Panc1 (cell line): Measurements from ENCODE around the gene LDLRAD4. TPM values are rescaled to one million over a fixed set of nuclear protein-coding genes. Genes with fewer than 3 reads are reported as not detected.

Experiments used
- ATAC-seq: fragments of 200-7000 bp; cut with Tn5 transposase; 2 replicates; pipeline ENCODE4 v1.9.1; 2020; ENCODE audit warnings: mild to moderate bottlenecking, moderate library complexity
- BruUV-seq: library from RNA; stranded (reverse); fragments of 400-500 nt; replicated peaks from 2 replicates; lab custom pipeline; 2021; lab: Mats Ljungman, UMichigan
- CTCF ChIA-PET: fragments of 300-600 bp; sonication (Branson Sonifier 250); formaldehyde crosslinking; loops from one replicate; lab custom pipeline; 2022; ENCODE audit warnings: antibody characterized with exemption; lab: Charles Lee
- POLR2A ChIA-PET: fragments of 300-600 bp; sonication (Branson Sonifier 250); formaldehyde crosslinking; loops from one replicate; lab custom pipeline; 2022; ENCODE audit warnings: antibody characterized with exemption; lab: Charles Lee
- DNase-seq: peaks from one replicate; pipeline ENCODE4 v3.0.0-alpha.2; 2010; ENCODE audit warnings: low read depth, low spot score
- H3K27ac ChIP-seq: 2 replicates; pipeline ENCODE4 v1.5.1; 2011; ENCODE audit warnings: mild to moderate bottlenecking, low read length, inconsistent platforms
- H3K27me3 ChIP-seq: fragments of 200-500 bp; sonication (Bioruptor generic); 2 replicates; pipeline ENCODE4 v1.6.0; 2014; ENCODE audit warnings: low read length, inconsistent platforms; ENCODE audit not compliant: control insufficient read depth, insufficient read depth
- H3K36me3 ChIP-seq: fragments of 200-500 bp; sonication (Bioruptor generic); 2 replicates; pipeline ENCODE4 v1.5.1; 2014; ENCODE audit warnings: inconsistent platforms, mild to moderate bottlenecking, low read length, moderate library complexity; ENCODE audit not compliant: control insufficient read depth, insufficient read depth
- H3K4me1 ChIP-seq: 2 replicates; pipeline ENCODE4 v1.5.1; 2011; ENCODE audit warnings: inconsistent platforms, mild to moderate bottlenecking, low read length, moderate library complexity; ENCODE audit not compliant: control insufficient read depth, insufficient read depth
- H3K4me3 ChIP-seq, 2 experiments: 2 replicates each; pipeline ENCODE4 v1.5.1; 2011 to 2012; ENCODE audit warnings: low read depth in 2 of 2, low read length in 2 of 2, mild to moderate bottlenecking in 2 of 2, inconsistent platforms in 1 of 2, moderate library complexity in 1 of 2
- H3K9me3 ChIP-seq: fragments of 200-500 bp; sonication (Bioruptor generic); 2 replicates; pipeline ENCODE4 v1.5.1; 2014; ENCODE audit warnings: low read depth, mild to moderate bottlenecking, inconsistent platforms, low read length, moderate library complexity; ENCODE audit not compliant: control insufficient read depth, insufficient read depth
- POLR2AphosphoS5 ChIP-seq: IDR thresholded peaks from 2 replicates; pipeline ENCODE4 v1.6.1; 2012; ENCODE audit warnings: mild to moderate bottlenecking, low read depth, low read length, moderate library complexity
- SIN3A ChIP-seq: IDR thresholded peaks from 2 replicates; pipeline ENCODE4 v1.6.1; 2012; ENCODE audit warnings: low read depth, mild to moderate bottlenecking, low read length, moderate library complexity, borderline replicate concordance; ENCODE audit not compliant: insufficient read depth
- TCF7L2 ChIP-seq: IDR thresholded peaks from 2 replicates; pipeline ENCODE4 v1.6.1; 2011; ENCODE audit warnings: mild to moderate bottlenecking, low read depth, low read length, inconsistent platforms
- in situ Hi-C: cut with HindIII; loops from 2 replicates; pipeline ENCODE4 v1.10.0; 2016; ENCODE audit warnings: low sequenced_read_pairs, low pct_unique_long_range_greater_than_20kb
- intact Hi-C: fragments of 100-400 bp; cut with micrococcal nuclease; formaldehyde crosslinking; loops from one replicate; pipeline ENCODE4 v1.10.0; 2022; ENCODE audit not compliant: unreplicated experiment
- total RNA-seq: library from RNA; stranded (reverse); gene quantifications from one replicate; pipeline ENCODE4 v1.2.1, GENCODE V29; 2021; ENCODE audit not compliant: unreplicated experiment
- TF ChIP-seq, protein P1 (sequence below): fragments of 450-650 bp; IDR thresholded peaks from 2 replicates; pipeline ENCODE4 v1.5.1; 2017; ENCODE audit warnings: mild to moderate bottlenecking
- TF ChIP-seq, protein P2 (sequence below), 2 experiments: IDR thresholded peaks; 2 replicates each; pipeline ENCODE4 v1.6.1; 2011 to 2012; ENCODE audit warnings: low read depth in 2 of 2, control low read depth in 1 of 2, low read length in 1 of 2, mild to moderate bottlenecking in 1 of 2, moderate library complexity in 1 of 2; ENCODE audit not compliant: insufficient read depth in 1 of 2

Gene LDLRAD4
- total RNA-seq, 1 experiment from 2014 or later, result 0.28 TPM

DNA sequence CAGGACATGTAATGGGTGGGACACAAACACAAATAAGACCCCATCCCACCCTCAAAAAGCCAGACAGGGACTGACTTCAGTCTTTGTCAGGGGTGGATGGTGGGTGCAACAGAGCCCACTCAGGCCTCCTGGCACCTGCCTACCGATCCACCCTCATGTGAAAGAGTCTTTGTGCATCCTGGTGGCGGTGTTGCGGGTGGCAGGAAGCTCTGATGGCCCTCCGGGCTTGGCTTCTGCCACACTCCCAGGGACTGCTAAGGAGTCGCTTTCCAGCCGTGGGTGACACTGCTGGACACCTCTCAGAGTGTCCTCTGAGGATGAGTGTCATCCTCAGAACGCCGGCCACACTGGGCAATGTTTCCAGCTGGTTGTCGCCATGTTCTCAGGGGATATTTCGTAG, 92.6 kb downstream of the LDLRAD4 start:
- DNase-seq, result no peak
- CTCF ChIA-PET, result no interaction called here
- no peaks in the 10 kb centered on the region for H3K9me3 ChIP-seq
- H3K27ac ChIP-seq, result no peak overlapping the region
- TF ChIP-seq POLR2AphosphoS5, result no peak
- TF ChIP-seq, protein P1, sequence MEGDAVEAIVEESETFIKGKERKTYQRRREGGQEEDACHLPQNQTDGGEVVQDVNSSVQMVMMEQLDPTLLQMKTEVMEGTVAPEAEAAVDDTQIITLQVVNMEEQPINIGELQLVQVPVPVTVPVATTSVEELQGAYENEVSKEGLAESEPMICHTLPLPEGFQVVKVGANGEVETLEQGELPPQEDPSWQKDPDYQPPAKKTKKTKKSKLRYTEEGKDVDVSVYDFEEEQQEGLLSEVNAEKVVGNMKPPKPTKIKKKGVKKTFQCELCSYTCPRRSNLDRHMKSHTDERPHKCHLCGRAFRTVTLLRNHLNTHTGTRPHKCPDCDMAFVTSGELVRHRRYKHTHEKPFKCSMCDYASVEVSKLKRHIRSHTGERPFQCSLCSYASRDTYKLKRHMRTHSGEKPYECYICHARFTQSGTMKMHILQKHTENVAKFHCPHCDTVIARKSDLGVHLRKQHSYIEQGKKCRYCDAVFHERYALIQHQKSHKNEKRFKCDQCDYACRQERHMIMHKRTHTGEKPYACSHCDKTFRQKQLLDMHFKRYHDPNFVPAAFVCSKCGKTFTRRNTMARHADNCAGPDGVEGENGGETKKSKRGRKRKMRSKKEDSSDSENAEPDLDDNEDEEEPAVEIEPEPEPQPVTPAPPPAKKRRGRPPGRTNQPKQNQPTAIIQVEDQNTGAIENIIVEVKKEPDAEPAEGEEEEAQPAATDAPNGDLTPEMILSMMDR, result no peak
- no peak for TF ChIP-seq SIN3A
- TF ChIP-seq TCF7L2, result no peak
- TF ChIP-seq, protein P2, sequence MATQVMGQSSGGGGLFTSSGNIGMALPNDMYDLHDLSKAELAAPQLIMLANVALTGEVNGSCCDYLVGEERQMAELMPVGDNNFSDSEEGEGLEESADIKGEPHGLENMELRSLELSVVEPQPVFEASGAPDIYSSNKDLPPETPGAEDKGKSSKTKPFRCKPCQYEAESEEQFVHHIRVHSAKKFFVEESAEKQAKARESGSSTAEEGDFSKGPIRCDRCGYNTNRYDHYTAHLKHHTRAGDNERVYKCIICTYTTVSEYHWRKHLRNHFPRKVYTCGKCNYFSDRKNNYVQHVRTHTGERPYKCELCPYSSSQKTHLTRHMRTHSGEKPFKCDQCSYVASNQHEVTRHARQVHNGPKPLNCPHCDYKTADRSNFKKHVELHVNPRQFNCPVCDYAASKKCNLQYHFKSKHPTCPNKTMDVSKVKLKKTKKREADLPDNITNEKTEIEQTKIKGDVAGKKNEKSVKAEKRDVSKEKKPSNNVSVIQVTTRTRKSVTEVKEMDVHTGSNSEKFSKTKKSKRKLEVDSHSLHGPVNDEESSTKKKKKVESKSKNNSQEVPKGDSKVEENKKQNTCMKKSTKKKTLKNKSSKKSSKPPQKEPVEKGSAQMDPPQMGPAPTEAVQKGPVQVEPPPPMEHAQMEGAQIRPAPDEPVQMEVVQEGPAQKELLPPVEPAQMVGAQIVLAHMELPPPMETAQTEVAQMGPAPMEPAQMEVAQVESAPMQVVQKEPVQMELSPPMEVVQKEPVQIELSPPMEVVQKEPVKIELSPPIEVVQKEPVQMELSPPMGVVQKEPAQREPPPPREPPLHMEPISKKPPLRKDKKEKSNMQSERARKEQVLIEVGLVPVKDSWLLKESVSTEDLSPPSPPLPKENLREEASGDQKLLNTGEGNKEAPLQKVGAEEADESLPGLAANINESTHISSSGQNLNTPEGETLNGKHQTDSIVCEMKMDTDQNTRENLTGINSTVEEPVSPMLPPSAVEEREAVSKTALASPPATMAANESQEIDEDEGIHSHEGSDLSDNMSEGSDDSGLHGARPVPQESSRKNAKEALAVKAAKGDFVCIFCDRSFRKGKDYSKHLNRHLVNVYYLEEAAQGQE (IDR thresholded peaks at IDR 0.05; ENCODE audit: insufficient read depth in 1 of 2, low read depth in 2 of 2, low read length in 1 of 2), result no peak
- BruUV-seq, result no TSS peak
- intact Hi-C loops (no loop called here), in situ Hi-C loops (no loop called here)
- H3K4me3 ChIP-seq, result no peak overlapping the region
- H3K36me3 ChIP-seq, result no peaks in the 10 kb centered on the region
- no peak for ATAC-seq
- H3K27me3 ChIP-seq, result peaks cover 5% of the 10 kb centered on the region; the same call in 1 of the 2 replicates
- H3K4me1 ChIP-seq, result no peaks in the 10 kb centered on the region
- POLR2A ChIA-PET, result no interaction called here

DNA sequence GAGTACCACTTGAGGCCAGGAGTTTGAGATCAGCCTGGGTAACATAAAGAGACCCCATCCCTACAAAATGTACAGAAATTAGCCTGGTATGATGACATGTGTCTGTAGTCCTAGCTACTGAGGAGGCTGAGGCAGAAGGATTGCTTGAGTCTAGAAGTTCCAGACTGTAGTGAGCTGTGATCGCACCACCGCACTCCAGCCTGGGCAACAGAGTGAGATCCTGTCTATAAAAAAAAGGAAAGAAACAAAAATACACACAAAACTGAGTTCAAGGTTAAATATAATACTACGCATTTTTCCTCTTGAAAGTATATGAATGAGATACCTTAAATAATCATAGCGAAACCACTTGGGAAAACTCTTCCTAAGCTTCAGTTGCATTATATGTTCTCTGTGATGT, 94.0 kb downstream of the LDLRAD4 start:
- no peaks in the 10 kb centered on the region for H3K9me3 ChIP-seq
- no TSS peak for BruUV-seq
- H3K4me3 ChIP-seq, result no peak overlapping the region
- H3K4me1 ChIP-seq, result no peaks in the 10 kb centered on the region
- H3K27ac ChIP-seq, result no peak overlapping the region
- DNase-seq, result no peak
- TF ChIP-seq SIN3A (no peak), POLR2AphosphoS5 (no peak), TCF7L2 (no peak)
- TF ChIP-seq, protein P1, result no peak
- TF ChIP-seq, protein P2 (IDR thresholded peaks at IDR 0.05; ENCODE audit: insufficient read depth in 1 of 2, low read depth in 2 of 2, low read length in 1 of 2), result no peak
- H3K36me3 ChIP-seq, result no peaks in the 10 kb centered on the region
- ChIA-PET POLR2A (no interaction called here), CTCF (no interaction called here)
- intact Hi-C loops, result no loop called here
- in situ Hi-C loops, result no loop called here
- no peak for ATAC-seq
- no peaks in the 10 kb centered on the region for H3K27me3 ChIP-seq
